M059J (cell line): ENCODE measurements around the gene PTPRK. TPM values are rescaled to one million over a fixed set of nuclear protein-coding genes. Genes with fewer than 3 reads are reported as not detected.

ENCODE experiments used
- DNase-seq: peaks from one replicate; pipeline ENCODE4 v3.0.0-alpha.2; 2012; ENCODE audit warnings: low read depth
- total RNA-seq: library from RNA; depleted of rRNA; stranded (reverse); fragments of >200 nt; shearing (Covaris generic); gene quantifications from 2 replicates; pipeline ENCODE4 v1.2.3, GENCODE V29; 2014

The PTPRK gene
- total RNA-seq, 1 experiment from 2014 or later = 71.7 TPM

DNA sequence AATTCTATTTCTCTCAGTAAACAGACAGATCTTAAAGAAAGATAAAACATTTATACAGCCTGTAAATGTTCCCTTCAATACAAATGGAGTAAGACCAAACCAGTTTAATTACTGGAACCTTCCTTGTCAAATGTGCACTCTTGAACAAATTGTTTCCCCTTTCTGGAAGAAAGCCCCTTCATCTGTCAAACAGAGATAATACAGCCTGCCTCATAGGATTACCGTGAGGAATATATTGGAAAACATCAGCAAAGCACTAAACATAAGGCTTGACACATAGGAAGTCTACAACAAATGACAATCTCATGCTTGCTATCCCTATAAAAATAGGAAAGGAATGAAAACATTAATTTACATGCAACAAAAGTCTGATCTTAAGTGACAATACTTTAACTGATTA, 173.8 kb downstream of the PTPRK start:
- DNase-seq = no peak

DNA sequence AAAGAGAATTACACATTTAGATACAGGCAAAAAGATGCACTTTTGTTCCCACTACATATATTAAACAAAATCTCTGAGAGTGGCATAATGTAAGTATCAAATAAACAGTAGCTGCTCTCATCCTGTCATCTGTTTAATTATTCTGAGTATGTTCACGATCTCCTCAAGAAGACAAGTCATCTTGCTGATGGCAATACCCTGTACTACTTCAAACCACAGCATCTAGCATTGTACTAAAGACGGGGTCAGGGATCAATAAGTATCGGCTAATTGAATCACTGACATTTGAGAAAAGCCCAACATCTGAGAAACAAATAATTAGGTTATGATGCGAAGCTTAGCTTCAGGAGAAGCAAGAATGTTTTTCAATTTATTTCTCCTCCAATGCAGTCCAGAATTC, 175.1 kb downstream of the PTPRK start:
- DNase-seq = no peak

- no peak for DNase-seq
These were observed 176.7 kb downstream of the PTPRK start for GRCh38 chr6:128343706-128344105.

DNA sequence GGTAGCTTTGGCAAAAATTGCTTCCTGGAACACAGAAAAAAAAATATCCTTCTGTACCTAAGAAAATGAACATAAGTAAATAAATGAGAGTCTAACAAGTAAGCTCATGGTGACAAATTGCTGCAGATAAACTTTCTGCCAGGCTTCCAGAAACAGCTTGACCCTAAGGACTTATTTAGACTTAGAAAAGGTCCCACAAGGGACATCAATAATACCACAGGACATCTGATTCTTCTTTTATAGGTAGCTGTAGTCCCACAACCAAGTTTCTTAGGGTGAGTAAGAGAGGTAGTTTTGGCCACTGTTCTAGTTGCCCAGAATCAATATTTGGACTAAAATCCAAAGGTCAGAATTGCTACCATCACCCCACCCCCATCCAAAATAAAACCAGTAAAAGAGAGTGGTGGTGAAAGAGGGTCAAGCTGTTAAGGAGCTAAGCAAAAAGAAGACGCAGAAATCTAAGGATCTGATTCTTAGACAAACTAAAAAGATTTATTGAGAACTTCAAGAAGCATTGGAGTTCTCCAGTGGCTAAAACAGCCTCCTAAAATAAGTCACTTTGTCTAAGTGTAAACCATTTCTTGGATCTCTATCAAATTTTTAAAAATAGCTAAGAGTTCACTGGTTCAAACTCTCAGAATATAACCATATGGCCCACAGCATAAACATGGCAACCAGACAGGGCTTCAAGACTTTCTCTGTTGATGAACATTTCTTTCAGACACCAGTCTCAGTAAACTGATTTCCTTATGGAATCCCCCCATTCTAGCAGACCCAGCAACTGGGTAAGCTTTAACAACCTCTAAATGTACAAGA, 180.6 kb downstream of the PTPRK start:
- DNase-seq = peak; percentile 18

DNA sequence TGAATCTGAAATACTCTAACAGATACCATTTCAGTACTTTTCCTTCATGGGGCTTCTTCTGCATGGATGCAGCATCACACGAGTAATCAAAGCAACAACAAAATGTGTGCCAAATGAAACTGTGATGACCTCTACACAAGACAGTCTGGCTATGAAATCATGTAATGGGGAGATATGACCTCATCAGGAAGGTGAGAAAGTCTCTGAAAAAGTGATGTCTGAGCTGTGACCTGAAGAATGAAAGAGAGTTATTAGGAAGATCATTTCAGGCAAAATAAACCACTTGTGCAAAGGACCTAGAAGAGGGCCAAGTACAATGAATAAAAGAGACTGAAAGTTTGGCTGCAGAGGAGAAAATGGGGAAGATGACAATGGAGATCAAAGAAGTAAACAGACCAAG, 182.8 kb downstream of the PTPRK start:
- peak; percentile 20 for DNase-seq

DNA sequence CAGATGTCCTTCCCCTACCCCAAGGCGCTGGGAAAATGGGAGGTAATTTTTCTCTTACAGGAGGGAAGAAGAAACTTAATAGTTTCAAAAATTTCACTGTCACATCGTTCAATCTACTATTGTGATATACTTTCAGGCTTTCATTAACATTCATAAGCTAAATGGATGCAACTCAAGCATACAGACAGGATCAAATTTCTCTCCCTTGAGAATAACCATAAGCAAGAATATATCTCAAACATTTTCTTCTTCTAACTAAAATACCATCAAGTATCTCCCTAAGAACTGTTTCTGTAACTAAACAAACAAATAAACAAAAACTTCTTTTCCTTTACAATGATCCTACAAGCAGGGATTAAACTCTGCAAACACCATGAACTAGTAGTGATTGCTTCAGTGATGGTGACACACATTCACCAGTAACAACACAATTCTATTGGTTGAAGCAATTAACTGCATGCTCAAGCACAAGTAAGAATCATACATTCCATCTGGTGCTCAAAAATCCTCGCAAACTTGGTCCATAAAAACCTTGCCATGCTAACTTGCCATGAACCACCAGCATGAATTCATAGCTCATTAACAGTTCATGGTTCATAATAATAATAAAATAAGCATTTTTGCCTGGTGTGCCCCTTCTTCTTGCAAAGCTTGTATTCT, 183.8 kb downstream of the PTPRK start:
- DNase-seq = peak; percentile 24

- DNase-seq = no peak
These were observed 184.4 kb downstream of the PTPRK start for GRCh38 chr6:128335963-128336362.

GRCh38 chr6:128333581-128334223, 186.7 kb downstream of the PTPRK start:
- no peak for DNase-seq

GRCh38 chr6:128327890-128328289, 192.5 kb downstream of the PTPRK start:
- peak; percentile 12 for DNase-seq

- DNase-seq = no peak
These were observed 197.4 kb downstream of the PTPRK start for GRCh38 chr6:128323011-128323410.

GRCh38 chr6:128319946-128320345, 200.5 kb downstream of the PTPRK start:
- no peak for DNase-seq

- no peak for DNase-seq
These were observed 201.2 kb downstream of the PTPRK start for GRCh38 chr6:128319157-128319556.

DNA sequence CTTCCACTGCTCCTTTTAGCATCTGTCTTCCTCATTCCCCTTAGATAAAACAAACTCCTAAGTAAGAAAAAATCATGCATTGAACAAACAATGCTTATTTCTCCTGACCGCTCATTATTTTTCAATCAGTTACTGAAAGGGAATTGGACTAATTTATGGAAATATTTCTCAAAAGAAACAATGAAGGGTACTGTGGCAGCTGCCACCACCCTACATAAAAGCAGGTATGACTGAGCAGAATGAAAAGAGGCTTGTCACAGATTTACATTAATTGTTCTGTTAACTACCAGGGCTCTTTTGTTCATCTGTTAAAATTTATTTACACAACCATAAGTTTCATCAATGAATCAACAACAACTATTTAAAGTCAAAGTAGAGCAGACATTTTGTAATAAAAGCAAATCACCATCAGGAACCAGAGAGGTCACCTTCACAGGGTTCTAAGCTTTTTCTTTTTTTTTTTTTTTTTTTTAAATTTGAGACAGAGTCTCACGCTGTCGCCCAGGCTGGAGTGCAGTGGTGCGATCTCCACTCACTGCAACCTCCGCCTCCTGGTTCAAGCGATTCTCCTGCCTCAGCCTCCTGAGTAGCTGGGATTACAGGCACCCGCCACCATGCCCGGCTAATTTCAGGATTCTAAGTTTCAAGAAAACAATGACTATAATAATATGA, 204.0 kb downstream of the PTPRK start:
- no peak for DNase-seq

- DNase-seq = no peak
These were observed 206.2 kb downstream of the PTPRK start for GRCh38 chr6:128314190-128314589.

DNA sequence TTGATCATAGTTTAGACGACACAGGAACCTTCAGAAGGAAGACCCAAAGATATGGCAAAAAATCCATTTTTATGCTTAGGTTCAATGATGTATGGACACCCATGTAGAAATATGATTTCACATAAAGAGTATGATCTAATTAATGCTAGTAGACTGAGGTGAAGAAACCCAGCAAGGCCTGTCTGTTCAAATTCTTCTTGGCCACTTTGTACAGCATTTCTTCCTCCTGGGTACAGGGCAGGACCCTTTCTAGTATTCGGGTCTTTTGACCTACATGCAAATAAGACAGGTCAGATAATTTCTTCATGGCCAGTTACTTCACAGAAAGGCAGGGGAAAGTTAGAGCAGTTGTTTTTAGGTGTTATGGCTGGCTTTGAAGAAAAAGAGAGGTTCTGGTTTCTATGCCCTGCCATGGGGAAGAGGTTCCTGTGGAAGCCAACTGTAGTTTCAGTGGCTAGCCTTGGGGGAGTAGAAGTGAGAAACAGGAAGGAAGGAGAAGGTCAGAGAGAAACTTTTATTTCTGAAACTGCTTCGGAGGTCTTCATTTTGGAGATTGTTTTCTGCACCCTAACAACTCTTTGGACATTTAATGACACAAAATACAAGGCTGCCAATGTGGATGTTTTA, 208.3 kb downstream of the PTPRK start:
- no peak for DNase-seq

DNA sequence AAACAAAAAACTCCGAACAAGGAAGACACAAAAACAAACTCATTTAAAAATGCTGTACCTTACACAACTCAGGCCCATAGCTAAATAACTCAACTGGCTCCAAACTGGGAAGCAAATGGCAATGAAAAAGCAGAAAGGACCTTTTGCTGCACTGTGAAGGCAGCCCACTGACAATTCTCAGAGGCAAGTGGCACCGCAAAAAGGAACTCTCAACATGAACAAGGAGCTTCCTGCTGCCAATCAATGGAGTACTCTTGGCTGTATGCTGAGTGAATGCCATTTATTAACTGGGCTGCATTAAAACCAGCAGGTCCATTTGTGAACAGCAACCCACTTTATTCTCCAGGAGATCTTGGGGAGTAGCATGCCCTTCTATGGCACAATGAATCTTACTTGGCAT, 209.9 kb downstream of the PTPRK start:
- DNase-seq = no peak

GRCh38 chr6:128307671-128308070, 212.7 kb downstream of the PTPRK start:
- DNase-seq = no peak

- no peak for DNase-seq
These were observed 214.4 kb downstream of the PTPRK start for GRCh38 chr6:128305976-128306375.

GRCh38 chr6:128305228-128305627, 215.2 kb downstream of the PTPRK start:
- peak; percentile 57 for DNase-seq

GRCh38 chr6:128303870-128304269, 216.5 kb downstream of the PTPRK start:
- no peak for DNase-seq

GRCh38 chr6:128302942-128303341, 217.5 kb downstream of the PTPRK start:
- no peak for DNase-seq

DNA sequence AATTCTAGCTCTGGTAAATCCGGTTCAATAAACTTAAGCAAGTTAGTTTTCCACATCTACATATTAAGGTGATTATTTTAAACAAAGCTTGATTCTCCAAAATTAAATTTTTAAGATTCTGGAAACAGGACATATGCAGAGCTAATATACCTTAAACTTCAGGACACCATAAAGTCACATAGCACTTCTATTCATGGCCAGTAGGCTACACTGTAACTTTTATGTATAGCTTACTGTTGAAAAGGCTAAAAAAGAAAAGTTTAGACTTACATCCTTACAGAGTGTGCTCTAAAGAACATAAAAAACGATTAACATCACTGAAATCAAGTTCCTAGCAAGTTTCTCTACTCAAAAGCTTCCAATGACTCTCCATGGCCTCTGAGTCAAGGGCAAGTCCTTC, 224.7 kb downstream of the PTPRK start:
- peak; percentile 19 for DNase-seq
